ENCODE measurements around the gene KASH5.
"Not testable (repeated sequence)": the region's sequence is repeated elsewhere in the genome, so short reads cannot be mapped to it uniquely, and the experiment has no call there.

KASH5 gene

DNA sequence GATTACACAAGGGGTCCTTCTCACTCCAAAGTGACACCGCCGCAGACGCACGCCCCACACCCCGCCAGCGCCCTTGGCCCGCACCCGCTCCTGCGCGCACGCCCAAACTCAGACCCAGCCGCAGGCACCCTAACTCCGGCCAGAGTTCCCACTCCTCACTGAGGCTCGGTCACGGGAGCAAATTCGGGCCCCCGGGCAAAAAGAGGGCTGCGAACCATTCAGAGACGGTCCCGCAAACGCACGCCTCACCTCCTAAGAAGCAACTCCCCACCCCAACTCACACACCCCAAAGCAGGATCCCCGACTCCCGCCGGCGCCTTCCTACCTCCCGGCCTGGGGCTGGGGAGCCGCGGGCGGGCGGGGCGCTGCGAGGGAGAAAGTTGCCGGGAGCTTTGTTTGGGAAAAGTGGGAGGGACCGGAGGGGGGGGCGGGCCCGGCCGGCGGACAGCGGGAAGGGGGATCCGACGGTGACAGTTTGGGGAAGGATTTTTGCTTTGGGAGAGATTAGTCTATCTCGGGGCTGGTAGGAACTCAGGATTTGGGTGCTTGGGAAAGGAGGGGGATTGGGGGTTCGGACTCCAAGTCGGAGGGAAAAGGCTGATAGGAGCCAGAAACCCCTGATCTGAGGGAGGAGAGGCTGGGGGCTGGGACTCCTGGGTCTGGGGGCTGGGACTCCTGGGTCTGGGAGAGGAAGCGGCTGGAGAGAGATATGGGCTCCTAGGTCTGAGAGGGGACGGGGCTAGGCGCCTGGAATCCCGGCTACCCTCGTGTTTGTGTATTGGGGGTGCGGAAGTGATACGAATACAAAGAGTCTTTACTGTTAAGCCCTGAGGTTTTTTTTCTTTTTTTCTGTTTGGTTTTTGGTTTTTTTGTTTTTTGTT, 25.8 kb upstream of the KASH5 start, which contains the start of gene TEAD2:
Gene TEAD2, minus strand, starts transcription at position 369 of the 881 bp plus-strand sequence. CDS start 2,341 bp downstream, outside the sequence.
- DNase-seq (ENCODE audit: low read depth): peak; percentile 16

DNA sequence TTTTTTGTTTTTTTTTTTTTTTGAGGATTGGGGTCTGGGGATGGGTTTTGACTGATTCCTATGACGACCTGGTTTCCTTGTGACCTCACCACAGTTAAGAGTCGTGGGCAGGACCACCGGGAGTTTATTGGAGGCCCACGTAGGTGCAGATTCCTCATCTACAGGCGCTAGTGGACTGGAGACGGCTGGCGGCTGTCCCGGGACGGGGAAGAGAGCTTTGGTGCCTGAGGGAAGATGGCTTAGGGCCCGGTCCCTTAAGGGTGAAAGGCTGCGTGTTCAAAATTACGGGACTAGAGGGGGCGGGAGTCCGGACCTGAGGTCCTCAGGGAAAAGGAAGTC, 25.2 kb upstream of the KASH5 start:
- no peak for DNase-seq (ENCODE audit: low read depth)

DNA sequence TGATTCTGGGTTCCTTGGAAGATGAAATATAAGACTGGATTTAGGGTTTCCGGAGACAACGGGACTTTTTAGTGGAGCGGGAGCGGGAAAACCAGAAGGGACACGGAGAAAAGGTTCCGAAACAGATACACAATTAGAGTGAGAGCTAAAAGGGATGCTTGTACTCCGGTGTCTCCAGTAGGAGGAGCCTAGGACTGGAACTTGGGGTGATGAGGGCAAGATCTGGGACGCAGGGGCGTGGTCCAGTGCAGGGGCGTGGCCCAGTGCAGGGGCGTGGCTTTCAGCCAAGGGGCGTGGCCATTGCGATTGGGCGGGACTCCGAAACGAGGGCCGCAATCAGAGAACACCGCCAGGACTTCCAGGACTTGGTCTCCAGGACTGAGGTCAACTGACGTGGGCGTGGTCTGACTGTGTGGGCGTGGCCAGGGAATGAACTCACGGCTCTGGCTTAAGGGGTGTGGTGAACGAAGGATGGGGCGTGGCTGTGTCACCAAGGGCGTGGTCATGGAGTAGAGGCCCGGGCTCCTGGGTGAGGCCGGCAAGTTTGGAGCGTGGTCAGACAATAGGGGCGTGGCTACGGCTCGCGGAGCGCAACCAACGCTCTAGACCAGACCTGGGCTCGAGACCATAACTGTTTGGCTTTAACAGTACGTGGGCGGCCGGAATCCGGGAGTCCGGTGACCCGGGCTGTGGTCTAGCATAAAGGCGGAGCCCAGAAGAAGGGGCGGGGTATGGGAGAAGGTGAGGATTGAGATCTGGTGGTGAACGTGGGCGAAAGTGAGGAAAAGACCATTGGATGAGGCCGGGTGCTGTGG, 24.6 kb upstream of the KASH5 start, which contains the start of gene DKKL1:
Gene DKKL1, plus strand, starts transcription at position 610 of the 815 bp plus-strand sequence. Its CDS starts 122 bp downstream, at position 732.
- peak; percentile 99 for DNase-seq (ENCODE audit: low read depth)

DNA sequence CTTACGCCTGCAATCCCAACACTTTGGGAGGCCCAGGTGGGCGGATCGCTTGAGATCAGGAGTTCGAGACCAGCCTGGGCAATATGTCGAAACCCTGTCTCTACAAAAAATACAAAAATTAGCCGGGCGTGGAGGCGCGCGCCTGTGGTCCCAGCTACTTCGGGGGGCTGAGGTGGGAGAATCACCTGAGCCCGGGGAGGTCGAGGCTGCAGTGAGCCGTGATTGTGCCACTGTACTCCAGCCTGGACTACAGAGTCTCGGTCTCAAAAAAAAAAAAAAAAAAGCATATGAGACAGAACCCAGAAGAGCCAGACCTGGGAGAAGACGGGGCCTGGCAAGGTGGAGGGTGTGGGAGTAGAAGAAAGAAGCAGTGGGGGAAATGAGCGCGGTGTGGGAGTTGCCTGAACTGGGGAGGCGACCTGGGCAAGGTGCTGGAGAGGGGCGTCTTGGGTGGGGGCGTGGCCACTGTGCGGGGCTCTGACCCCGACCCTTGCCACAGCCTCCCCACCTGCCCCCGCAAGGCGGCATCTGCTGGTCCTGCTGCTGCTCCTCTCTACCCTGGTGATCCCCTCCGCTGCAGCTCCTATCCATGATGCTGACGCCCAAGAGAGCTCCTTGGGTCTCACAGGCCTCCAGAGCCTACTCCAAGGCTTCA, 23.8 kb upstream of the KASH5 start:
- DNase-seq (ENCODE audit: low read depth): no peak

DNA sequence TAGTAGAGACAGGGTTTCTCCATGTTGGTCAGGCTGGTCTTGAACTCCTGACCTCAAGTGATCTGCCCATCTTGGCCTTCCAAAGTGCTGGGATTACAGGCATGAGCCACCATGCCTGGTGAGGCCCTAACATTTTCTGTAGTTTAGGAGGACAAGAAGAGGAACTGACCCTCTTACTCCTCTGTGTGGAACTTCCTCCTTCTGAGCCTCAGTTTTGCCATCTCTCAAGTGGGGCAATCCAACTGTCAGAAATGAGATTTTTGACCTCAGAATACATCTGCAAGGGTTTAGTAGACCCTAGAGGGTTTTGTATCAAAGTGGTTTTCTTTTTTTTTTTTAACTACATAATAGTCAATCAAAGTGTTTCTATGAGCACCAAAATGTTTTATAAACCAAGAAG, 21.9 kb upstream of the KASH5 start:
- no peak for DNase-seq (ENCODE audit: low read depth)

DNA sequence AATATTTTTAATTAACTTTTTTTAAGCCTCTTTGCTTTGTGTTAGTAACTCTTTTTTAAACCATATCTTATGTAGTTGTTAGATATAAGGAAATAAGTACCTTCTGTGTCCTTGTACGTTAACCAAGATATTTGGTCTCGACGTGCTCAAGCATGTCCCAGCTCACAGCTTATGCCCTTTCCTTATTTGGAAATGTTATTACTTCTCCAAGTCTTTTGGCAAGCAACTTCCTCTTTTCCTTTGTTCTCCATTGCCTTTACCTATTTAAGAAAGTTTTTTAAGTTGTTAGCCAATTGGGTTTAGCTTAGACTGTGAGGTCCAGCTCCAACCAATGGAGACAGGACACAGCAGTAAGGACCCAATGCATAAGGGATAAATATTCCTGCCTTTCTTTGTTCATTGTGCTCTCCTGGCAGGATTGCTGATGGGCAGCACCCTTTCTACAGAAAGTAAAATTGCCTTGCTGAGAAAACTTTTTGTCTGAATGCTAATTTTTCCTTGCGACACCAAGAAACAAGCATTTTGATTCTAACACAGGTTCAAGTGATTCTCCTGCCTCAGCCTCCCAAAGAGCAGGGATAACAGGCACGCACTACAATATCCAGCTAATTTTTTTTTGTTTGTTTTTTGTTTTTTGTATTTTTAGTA, 19.2 kb upstream of the KASH5 start:
- no peak for DNase-seq (ENCODE audit: low read depth)

DNA sequence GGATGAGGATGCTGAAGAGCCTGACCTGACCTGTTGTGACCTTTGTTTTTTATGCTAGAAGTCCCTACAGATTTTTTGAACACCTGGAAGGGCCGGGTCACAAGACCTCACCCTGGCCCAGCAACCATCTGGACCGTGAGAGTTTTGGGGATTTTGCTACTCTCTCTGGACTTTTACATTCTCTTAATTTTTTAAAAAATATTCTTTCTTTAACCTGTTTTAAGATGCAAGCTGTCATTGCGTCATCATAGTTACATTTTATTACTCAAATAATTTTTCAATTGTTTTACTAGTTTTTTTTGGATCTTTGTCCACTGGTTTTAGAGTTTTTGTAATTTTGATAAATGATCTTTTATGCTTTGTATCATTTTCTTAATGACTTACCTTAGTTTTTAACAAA, 16.9 kb upstream of the KASH5 start:
- no peak for DNase-seq (ENCODE audit: low read depth)

DNA sequence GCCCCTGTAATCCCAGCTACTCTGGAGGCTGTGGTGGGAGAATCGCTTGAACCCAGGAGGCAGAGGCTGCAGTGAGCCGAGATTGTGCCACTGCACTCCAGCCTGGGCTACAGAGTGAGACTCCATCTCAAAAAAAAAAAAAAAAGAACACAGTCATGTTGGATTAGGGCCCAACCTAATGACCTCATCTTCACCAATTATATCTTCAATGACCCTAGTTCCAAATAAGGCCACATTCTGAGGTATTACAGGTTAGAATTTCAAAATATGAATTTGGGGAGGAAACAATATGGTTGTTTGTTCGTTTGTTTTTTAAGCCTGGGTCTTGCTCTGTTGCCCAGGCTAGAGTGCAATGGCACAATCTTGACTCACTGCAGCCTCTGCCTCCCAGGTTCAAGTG, 14.9 kb upstream of the KASH5 start:
- DNase-seq (ENCODE audit: low read depth): not testable (repeated sequence)

DNA sequence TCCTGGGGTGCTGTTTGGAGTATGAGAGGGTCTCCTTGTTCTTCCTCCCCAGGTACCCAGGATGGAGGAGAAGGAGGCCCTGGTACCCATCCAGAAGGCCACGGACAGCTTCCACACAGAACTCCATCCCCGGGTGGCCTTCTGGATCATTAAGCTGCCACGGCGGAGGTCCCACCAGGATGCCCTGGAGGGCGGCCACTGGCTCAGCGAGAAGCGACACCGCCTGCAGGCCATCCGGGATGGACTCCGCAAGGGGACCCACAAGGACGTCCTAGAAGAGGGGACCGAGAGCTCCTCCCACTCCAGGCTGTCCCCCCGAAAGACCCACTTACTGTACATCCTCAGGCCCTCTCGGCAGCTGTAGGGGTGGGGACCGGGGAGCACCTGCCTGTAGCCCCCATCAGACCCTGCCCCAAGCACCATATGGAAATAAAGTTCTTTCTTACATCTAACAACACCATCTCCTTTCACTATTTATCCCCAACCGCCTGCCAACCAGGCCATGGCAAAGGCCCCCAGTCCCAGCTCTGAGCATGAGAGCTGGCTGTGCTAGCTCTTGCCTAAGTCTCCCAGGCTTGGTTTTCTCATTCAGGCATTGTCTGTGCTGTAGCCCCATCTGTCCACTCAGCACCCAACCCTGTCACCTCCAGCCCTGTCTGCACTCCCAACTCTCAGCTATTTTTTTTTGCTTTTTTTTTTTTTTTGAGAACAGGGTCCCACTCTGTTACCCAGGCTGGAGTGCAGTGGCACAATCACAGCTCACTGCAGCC, 13.2 kb upstream of the KASH5 start:
- no peak for DNase-seq (ENCODE audit: low read depth)

DNA sequence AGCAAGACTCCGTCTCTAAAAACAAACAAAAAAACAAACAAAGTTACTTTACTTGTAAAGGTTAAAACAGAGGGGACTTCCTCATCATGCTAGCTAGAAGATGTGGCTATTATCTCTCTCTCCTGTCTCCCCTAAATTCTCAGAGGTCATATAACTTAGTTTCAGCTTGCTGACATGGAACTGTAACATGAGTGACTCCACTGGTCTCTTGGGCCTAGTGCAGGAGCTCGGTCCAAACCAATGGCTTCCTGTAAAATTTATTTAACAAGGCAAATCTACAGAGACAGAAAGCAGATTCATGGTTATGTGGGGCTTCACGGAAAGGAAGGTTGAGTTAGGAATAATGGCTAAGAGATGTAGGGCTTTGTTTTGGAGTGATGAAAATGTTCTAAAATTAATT, 9.5 kb upstream of the KASH5 start:
- DNase-seq (ENCODE audit: low read depth): no peak

DNA sequence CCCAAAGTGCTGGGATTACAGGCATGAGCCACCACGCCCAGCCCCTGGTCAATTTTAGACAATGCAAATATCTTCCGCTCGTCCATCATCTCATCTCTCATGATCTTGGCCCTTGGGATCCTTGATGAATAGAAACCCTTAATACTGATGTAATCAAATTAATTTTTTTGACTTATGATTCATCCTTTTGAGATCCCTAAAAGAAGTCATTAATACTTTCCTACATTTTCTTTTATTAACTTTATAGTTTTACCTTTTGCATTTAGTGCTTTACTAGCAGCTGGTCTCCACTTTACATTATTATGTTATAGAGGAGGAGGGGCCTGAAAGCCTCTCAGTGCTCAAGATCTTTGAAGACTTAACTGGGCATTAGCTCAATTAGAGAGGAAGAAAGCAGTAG, 7.7 kb upstream of the KASH5 start:
- no peak for DNase-seq (ENCODE audit: low read depth)

DNA sequence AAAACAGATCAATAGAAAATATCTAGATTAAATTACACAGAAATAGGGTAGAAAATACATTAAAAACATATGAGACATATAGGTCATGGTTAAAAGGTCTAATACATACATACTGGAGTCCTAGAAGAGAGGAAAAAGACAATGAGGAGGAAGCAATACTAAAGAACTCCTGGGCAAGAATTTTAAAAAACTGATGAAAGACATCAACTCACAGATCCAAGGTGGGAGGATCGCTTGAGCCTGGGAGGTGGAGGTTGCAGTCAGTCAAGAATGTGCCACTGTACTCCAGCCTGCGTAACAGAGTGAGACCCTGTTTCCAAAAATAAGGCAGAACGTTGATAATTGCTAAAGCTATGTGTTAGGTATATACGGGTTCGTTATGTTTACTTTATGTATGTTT, 5.4 kb upstream of the KASH5 start:
- no peak for DNase-seq (ENCODE audit: low read depth)

DNA sequence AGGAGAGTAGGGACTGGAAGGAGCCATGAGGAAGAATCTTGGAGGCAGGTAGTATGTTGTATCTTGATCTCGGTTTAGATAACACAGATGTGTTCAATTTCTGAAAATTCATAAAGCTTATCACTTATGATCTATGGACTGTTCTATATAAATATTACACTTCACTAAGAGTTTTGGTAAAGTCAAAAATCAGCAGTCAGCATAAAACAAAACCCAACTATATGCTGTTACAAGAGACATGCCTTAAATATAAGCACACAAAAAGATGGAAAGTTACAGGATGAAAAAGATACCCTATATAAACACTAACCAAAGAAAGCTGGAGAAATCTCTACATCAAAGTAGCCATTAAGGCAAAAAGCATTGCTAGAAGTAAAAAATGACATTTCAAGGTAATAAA, 4.5 kb upstream of the KASH5 start:
- no peak for DNase-seq (ENCODE audit: low read depth)

DNA sequence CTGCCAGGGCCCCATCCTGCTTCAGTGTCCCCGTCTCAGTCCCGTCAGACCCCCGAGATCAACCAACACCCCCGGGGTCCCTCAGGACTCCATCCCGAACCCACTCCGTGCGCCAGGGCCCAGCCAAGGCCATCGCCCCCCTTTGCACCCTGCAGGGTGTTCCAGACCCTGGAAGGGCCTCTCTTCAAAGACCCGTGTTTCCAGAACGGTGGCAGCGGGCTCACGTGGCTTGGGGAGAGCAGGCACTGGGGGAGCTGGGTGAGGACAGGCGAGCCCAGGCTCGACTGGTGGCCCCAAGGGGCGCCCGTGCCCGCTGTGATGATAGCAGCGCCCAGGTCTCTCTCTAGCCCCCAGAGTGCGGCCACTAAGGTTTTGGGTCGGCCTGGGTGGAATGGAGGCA, 1.4 kb downstream of the KASH5 start:
- no peak for DNase-seq (ENCODE audit: low read depth)

DNA sequence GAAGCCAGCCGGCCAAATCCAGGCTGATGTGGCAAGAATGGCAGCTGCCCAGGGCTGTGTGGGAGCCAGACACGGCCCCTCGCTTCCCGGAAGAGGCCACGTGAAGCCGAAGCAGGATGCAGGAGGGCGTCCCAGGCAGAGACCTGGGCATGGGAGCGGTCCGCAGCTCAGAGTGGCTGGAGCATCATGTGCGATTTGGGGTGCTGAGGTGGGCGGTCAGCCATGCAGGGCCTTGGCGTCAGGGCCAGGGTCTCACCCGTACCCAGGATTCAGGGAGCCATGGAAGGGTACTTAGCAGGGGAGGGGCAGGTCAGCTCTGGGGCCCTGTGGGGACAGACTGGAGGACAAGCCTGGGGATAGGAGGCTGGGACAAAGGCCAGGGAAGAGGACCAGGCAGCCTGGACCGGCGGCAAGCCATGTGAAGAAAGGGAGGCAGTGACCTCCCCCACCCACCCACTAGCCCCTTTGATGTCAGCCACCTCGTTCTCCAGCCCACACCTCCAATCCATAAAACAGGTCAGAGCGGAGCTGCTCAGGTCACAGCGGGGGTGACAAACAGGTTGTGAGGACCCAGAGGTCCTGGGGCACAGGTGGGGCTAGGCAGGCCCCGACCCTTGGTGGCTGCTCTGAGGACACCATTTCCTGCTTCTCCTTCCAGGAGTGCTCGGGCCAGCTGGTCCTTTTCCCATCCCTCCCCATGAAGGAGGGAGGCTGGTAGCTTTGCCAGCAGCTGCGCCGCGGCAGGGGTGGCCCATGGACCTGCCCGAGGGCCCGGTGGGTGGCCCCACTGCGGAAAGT, 2.3 kb downstream of the KASH5 start:
- DNase-seq (ENCODE audit: low read depth): no peak

DNA sequence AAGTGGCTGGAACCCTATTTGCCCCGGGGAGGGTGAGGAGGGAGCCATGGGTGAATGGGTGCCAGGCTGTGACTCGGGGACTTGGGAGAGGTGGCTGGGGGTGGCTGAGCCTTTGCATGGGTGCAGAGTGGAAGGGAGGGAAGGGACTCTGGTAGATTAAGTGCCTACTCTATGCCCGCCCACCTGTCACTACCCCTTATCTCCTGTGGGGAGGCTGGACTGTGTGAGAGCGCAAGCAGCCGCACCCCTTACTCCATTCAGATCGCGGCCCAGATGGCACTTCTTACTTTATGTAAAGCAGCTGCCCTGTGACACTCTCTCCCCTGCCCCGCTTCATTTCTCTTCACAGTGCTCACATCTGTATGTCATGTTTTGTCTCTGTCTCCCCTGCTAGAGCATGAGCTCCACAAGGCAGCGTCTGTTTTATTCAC, 2.9 kb downstream of the KASH5 start:
- DNase-seq (ENCODE audit: low read depth): no peak

DNA sequence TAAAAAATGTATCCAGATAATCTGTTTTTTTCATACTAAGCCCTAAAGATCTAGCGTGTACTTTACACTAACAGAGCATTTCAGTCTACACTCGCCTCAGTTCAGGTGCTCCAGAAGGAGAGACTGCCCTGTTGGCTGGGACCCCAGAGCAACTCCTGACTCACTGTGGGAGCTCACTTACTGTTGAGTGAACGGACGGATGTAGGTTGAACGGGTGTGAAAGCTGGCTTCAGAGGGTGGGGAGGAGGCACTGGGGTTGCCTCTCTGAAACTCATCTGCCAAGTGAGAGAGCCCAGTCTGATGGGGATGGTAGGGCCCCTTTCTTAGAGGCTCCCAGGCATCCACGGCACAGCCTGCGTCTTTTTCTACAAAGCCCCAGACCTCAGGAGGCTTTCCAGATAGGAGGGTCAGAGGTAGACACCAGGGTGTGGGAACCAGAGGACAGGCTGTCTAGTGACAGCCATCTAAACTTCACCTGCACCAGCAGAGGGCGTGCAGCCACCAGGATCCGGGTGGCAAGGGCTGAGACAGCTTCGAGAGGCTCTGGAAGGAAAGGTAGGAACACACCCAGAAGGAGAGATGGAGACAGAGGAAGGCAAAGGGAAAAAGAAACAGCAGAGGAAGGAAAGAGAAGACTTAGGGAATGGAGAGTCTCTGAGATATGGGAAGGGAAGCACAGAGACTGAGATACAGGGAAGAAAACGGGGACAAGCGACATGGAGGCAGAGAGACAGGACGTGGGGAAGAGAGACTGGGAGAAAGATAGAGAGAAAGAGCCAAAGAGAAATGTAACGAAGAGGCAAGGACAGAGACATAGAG, 3.7 kb downstream of the KASH5 start:
- DNase-seq (ENCODE audit: low read depth): peak; percentile 43

DNA sequence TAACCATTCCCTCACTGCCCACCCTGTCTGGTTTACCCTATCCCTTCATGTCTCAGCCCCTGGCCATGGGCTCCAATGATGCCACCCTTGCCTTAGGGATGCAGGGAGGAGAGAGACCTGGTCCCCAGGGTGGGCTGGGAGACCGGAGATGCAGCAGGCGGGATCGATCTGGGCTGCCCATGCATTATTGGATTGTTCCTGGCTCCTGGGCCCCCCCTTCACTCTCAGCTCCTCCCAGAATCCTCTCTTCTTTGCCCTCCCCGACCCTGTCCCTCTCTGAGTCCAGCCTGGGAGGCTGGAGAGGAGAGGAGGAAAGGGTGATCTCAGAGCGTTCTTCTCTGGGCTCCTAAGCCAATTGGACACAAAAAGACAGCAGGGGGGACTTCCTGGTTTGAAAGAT, 5.8 kb downstream of the KASH5 start:
- no peak for DNase-seq (ENCODE audit: low read depth)

DNA sequence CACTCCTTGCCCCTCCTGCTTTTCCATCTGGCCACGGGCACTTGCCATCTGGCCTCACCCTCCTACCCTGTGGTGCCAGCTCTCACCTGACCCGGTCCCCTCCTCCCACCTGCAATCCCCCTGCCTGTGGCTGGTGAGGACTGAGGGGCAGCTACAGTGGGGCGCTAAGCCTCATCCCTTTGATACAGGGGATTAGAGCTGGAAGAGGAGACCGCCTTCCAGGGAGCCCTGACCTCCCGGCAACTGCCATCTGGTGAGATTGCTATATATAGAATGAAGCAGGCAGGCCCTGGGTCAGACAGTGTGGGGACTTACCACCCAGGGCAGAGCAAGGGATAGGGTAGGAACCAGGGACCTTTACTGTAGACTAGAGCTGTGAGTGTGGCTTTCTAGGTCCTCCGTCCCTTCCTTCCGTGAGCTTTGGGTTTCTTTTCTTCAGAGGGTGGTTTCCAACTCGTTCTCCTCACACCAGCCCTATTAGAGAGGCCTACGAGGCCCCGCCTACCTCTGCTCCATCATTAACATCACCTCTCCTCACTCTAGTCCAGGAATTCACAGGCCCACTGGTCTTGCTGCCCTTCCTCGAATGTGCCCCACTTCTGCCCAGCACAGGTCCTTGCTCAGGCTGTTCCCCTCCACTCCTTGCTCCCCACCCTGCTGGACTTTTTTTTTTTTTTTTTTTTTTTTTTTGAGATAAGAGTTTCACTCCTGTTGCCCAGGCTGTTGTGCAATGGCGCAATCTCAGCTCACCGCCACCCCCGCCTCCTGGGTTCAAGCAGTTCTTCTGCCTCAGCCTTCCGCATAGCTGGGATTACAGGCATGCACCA, 7.7 kb downstream of the KASH5 start:
- DNase-seq (ENCODE audit: low read depth): no peak
